H7 (cell line): ENCODE measurements around the gene NACC2. TPM values are rescaled to one million over a fixed set of nuclear protein-coding genes. Genes with fewer than 3 reads are reported as not detected.
A peak's percentile ranks its signal among the peaks of the same experiment; 100 is the strongest.
"Not testable (repeated sequence)": the region's sequence is repeated elsewhere in the genome, so short reads cannot be mapped to it uniquely, and the experiment has no call there.

Experiments used
- DNase-seq: peaks from one replicate; pipeline ENCODE4 v3.0.0; 2012
- H3K27me3 ChIP-seq: 2 replicates; pipeline ENCODE4 v1.6.0; 2011; ENCODE audit warnings: mild to moderate bottlenecking, low read length; ENCODE audit not compliant: control insufficient read depth, insufficient read depth
- H3K36me3 ChIP-seq: replicated peaks from 2 replicates; pipeline ENCODE4 v1.5.1; 2011; ENCODE audit warnings: low read length; ENCODE audit not compliant: control insufficient read depth, insufficient read depth
- H3K4me3 ChIP-seq: 2 replicates; pipeline ENCODE4 v1.5.1; 2011; ENCODE audit warnings: low read depth, mild to moderate bottlenecking, control low read depth, low read length, moderate library complexity; ENCODE audit not compliant: insufficient read depth
- total RNA-seq: library from RNA; depleted of rRNA; stranded (reverse); fragments of >200 nt; shearing (Covaris generic); gene quantifications from 2 replicates; pipeline ENCODE4 v1.2.3, GENCODE V29; 2014

Gene NACC2
- total RNA-seq, 1 experiment from 2014 or later = 19.3 TPM

- Histone ChIP-seq H3K36me3 (no peaks in the 10 kb centered on the region), H3K27me3 (no peaks in the 10 kb centered on the region), H3K4me3 (no peak overlapping the region)
- DNase-seq = peak; percentile 51
Observed at GRCh38 chr9:135971111-135971766, 123.8 kb downstream of the NACC2 start.

GRCh38 chr9:135970128-135970815, 124.8 kb downstream of the NACC2 start:
- H3K27me3 ChIP-seq = no peaks in the 10 kb centered on the region
- H3K4me3 ChIP-seq = no peak overlapping the region
- no peaks in the 10 kb centered on the region for H3K36me3 ChIP-seq
- no peak for DNase-seq

- H3K4me3 ChIP-seq = no peak overlapping the region
- no peaks in the 10 kb centered on the region for H3K36me3 ChIP-seq
- no peaks in the 10 kb centered on the region for H3K27me3 ChIP-seq
- no peak for DNase-seq
Observed at GRCh38 chr9:135969064-135969683, 125.9 kb downstream of the NACC2 start.

GRCh38 chr9:135968601-135969000, 126.5 kb downstream of the NACC2 start:
- peak; percentile 54 for DNase-seq
- Histone ChIP-seq H3K27me3 (no peaks in the 10 kb centered on the region), H3K36me3 (no peaks in the 10 kb centered on the region), H3K4me3 (no peak overlapping the region)

- no peak overlapping the region for H3K4me3 ChIP-seq
- H3K36me3 ChIP-seq = no peaks in the 10 kb centered on the region
- DNase-seq = peak; percentile 59
- H3K27me3 ChIP-seq = no peaks in the 10 kb centered on the region
Observed at GRCh38 chr9:135968083-135968476, 127.0 kb downstream of the NACC2 start.

GRCh38 chr9:135966916-135967260, 128.2 kb downstream of the NACC2 start:
- DNase-seq = peak; percentile 57
- not testable (repeated sequence) for H3K27me3 ChIP-seq, H3K4me3 ChIP-seq, H3K36me3 ChIP-seq

GRCh38 chr9:135965124-135965756, 129.8 kb downstream of the NACC2 start:
- H3K27me3 ChIP-seq = no peaks in the 10 kb centered on the region; the same call in 1 of the 2 replicates
- no peaks in the 10 kb centered on the region for H3K36me3 ChIP-seq
- DNase-seq = no peak
- no peak overlapping the region for H3K4me3 ChIP-seq

GRCh38 chr9:135963938-135964337, 131.2 kb downstream of the NACC2 start:
- H3K36me3 ChIP-seq = no peaks in the 10 kb centered on the region
- H3K4me3 ChIP-seq = no peak overlapping the region
- no peaks in the 10 kb centered on the region; the same call in 1 of the 2 replicates for H3K27me3 ChIP-seq
- DNase-seq = no peak

GRCh38 chr9:135963338-135963737, 131.8 kb downstream of the NACC2 start:
- H3K27me3 ChIP-seq = no peaks in the 10 kb centered on the region; the same call in 1 of the 2 replicates
- no peak overlapping the region for H3K4me3 ChIP-seq
- no peak for DNase-seq
- no peaks in the 10 kb centered on the region for H3K36me3 ChIP-seq

- no peaks in the 10 kb centered on the region for H3K36me3 ChIP-seq
- no peak overlapping the region for H3K4me3 ChIP-seq
- DNase-seq = no peak
- no peaks in the 10 kb centered on the region; the same call in 1 of the 2 replicates for H3K27me3 ChIP-seq
Observed at GRCh38 chr9:135962696-135963307, 132.3 kb downstream of the NACC2 start.

GRCh38 chr9:135961811-135962695, 133.0 kb downstream of the NACC2 start:
- Histone ChIP-seq H3K4me3 (no peak overlapping the region; the same call in 1 of the 2 replicates), H3K36me3 (no peaks in the 10 kb centered on the region), H3K27me3 (no peaks in the 10 kb centered on the region; the same call in 1 of the 2 replicates)
- peak; percentile 71 for DNase-seq

GRCh38 chr9:135961277-135961715, 133.8 kb downstream of the NACC2 start, which contains the start of gene UBAC1:
TSS of gene UBAC1 (minus strand) at chr9:135961373. CDS start at chr9:135961162, 211 bp downstream.
- no peaks in the 10 kb centered on the region; the same call in 1 of the 2 replicates for H3K27me3 ChIP-seq
- H3K36me3 ChIP-seq = no peaks in the 10 kb centered on the region
- peak; percentile 100 for DNase-seq

GRCh38 chr9:135960411-135961276, 134.4 kb downstream of the NACC2 start:
- DNase-seq = peak; percentile 91

More at GRCh38 chr9:135961277-135961715, 133.8 kb downstream of the NACC2 start, which contains the start of gene UBAC1:
- H3K4me3 ChIP-seq = peak within 1 kb of the TSS; percentile 80

More at GRCh38 chr9:135960411-135961276, 134.4 kb downstream of the NACC2 start:
- Histone ChIP-seq H3K36me3 (no peaks in the 10 kb centered on the region), H3K27me3 (no peaks in the 10 kb centered on the region; the same call in 1 of the 2 replicates), H3K4me3 (peak overlapping the region; percentile 80)
